ENCODE measurements around the gene NBPF20. TPM values are rescaled to one million over a fixed set of nuclear protein-coding genes. Genes with fewer than 3 reads are reported as not detected.
"Not testable (repeated sequence)": the region's sequence is repeated elsewhere in the genome, so short reads cannot be mapped to it uniquely, and the experiment has no call there.

The NBPF20 gene
- total RNA-seq (2014; rRNA removed; shearing (Covaris generic); ENCODE audit: low replicate concordance), result 0.61 and 2.9 TPM in 2 replicates

GRCh38 chr1:145425436-145426029 lies at the start of gene NBPF20:
TSS of gene NBPF20 (minus strand) at chr1:145425603. CDS start at chr1:145405272, 20,331 bp downstream.
- in situ Hi-C loops (cut with HindIII; ENCODE audit: low pct_unique_long_range_greater_than_20kb, low sequenced_read_pairs), result no loop called here
- DNase-seq (ENCODE audit: low read depth), result peak; percentile 79

GRCh38 chr1:145474837-145475368 lies 49.5 kb upstream of the NBPF20 start:
- in situ Hi-C loops (cut with HindIII; ENCODE audit: low pct_unique_long_range_greater_than_20kb, low sequenced_read_pairs); DNase-seq (ENCODE audit: low read depth): not testable (repeated sequence)

GRCh38 chr1:145472731-145473130 lies 47.3 kb upstream of the NBPF20 start:
- in situ Hi-C loops (cut with HindIII; ENCODE audit: low pct_unique_long_range_greater_than_20kb, low sequenced_read_pairs), result not testable (repeated sequence)

GRCh38 chr1:145471365-145471764 lies 46.0 kb upstream of the NBPF20 start:
- in situ Hi-C loops (cut with HindIII; ENCODE audit: low pct_unique_long_range_greater_than_20kb, low sequenced_read_pairs), result not testable (repeated sequence)

More at GRCh38 chr1:145472731-145473130, 47.3 kb upstream of the NBPF20 start:
- DNase-seq (ENCODE audit: low read depth), result not testable (repeated sequence)

GRCh38 chr1:145465405-145466144 lies 40.2 kb upstream of the NBPF20 start:
- in situ Hi-C loops (cut with HindIII; ENCODE audit: low pct_unique_long_range_greater_than_20kb, low sequenced_read_pairs), result not testable (repeated sequence)
- DNase-seq (ENCODE audit: low read depth), result peak; percentile 99

More at GRCh38 chr1:145471365-145471764, 46.0 kb upstream of the NBPF20 start:
- not testable (repeated sequence) for DNase-seq (ENCODE audit: low read depth)

GRCh38 chr1:145464708-145465336 lies 39.4 kb upstream of the NBPF20 start:
- DNase-seq (ENCODE audit: low read depth); in situ Hi-C loops (cut with HindIII; ENCODE audit: low pct_unique_long_range_greater_than_20kb, low sequenced_read_pairs): not testable (repeated sequence)

GRCh38 chr1:145464017-145464416 lies 38.6 kb upstream of the NBPF20 start:
- in situ Hi-C loops (cut with HindIII; ENCODE audit: low pct_unique_long_range_greater_than_20kb, low sequenced_read_pairs); DNase-seq (ENCODE audit: low read depth): not testable (repeated sequence)

GRCh38 chr1:145460684-145461083 lies 35.3 kb upstream of the NBPF20 start:
- DNase-seq (ENCODE audit: low read depth); in situ Hi-C loops (cut with HindIII; ENCODE audit: low pct_unique_long_range_greater_than_20kb, low sequenced_read_pairs): not testable (repeated sequence)

- DNase-seq (ENCODE audit: low read depth); in situ Hi-C loops (cut with HindIII; ENCODE audit: low pct_unique_long_range_greater_than_20kb, low sequenced_read_pairs): not testable (repeated sequence)
Observed at GRCh38 chr1:145460048-145460447, 34.6 kb upstream of the NBPF20 start.

- in situ Hi-C loops (cut with HindIII; ENCODE audit: low pct_unique_long_range_greater_than_20kb, low sequenced_read_pairs); DNase-seq (ENCODE audit: low read depth): not testable (repeated sequence)
Observed at GRCh38 chr1:145459591-145459990, 34.2 kb upstream of the NBPF20 start.

- in situ Hi-C loops (cut with HindIII; ENCODE audit: low pct_unique_long_range_greater_than_20kb, low sequenced_read_pairs); DNase-seq (ENCODE audit: low read depth): not testable (repeated sequence)
Observed at GRCh38 chr1:145459063-145459462, 33.7 kb upstream of the NBPF20 start.

GRCh38 chr1:145454824-145455177 lies 29.4 kb upstream of the NBPF20 start:
- in situ Hi-C loops (cut with HindIII; ENCODE audit: low pct_unique_long_range_greater_than_20kb, low sequenced_read_pairs); DNase-seq (ENCODE audit: low read depth): not testable (repeated sequence)

GRCh38 chr1:145453873-145454823 lies 28.7 kb upstream of the NBPF20 start:
- DNase-seq (ENCODE audit: low read depth); in situ Hi-C loops (cut with HindIII; ENCODE audit: low pct_unique_long_range_greater_than_20kb, low sequenced_read_pairs): not testable (repeated sequence)

GRCh38 chr1:145452506-145452905 lies 27.1 kb upstream of the NBPF20 start:
- DNase-seq (ENCODE audit: low read depth); in situ Hi-C loops (cut with HindIII; ENCODE audit: low pct_unique_long_range_greater_than_20kb, low sequenced_read_pairs): not testable (repeated sequence)

GRCh38 chr1:145451914-145452313 lies 26.5 kb upstream of the NBPF20 start:
- in situ Hi-C loops (cut with HindIII; ENCODE audit: low pct_unique_long_range_greater_than_20kb, low sequenced_read_pairs), result not testable (repeated sequence)
- peak; percentile 16 for DNase-seq (ENCODE audit: low read depth)

- DNase-seq (ENCODE audit: low read depth); in situ Hi-C loops (cut with HindIII; ENCODE audit: low pct_unique_long_range_greater_than_20kb, low sequenced_read_pairs): not testable (repeated sequence)
Observed at GRCh38 chr1:145445219-145445618, 19.8 kb upstream of the NBPF20 start.

GRCh38 chr1:145442340-145442739 lies 16.9 kb upstream of the NBPF20 start:
- in situ Hi-C loops (cut with HindIII; ENCODE audit: low pct_unique_long_range_greater_than_20kb, low sequenced_read_pairs); DNase-seq (ENCODE audit: low read depth): not testable (repeated sequence)
